Activated T-helper 1 cell treated with anti-CD3 and anti-CD28 coated beads, Interleukin-12 subunit alpha, Interleukin-12 subunit beta, Interleukin-2, Interleukin-4 antibody, amounts not matched to agents 30 ng/mL and 10 ng/mL and 1 ng/mL, durations not matched to agents 14 hours and 24 hours and 36 hours (primary cell): ENCODE data around the gene CHST14. TPM values are rescaled to one million over a fixed set of nuclear protein-coding genes. Genes with fewer than 3 reads are reported as not detected.

Source experiments
- DNase-seq: peaks from one replicate; pipeline ENCODE4 v3.0.0; 2021; ENCODE audit warnings: low spot score
- H3K27ac Mint-ChIP-seq: one replicate; pipeline ENCODE4 v1.8.0; 2021; ENCODE audit warnings: mild to moderate bottlenecking, mixed read lengths
- H3K27me3 Mint-ChIP-seq: one replicate; pipeline ENCODE4 v1.8.0; 2022; ENCODE audit warnings: mild to moderate bottlenecking, moderate library complexity, mixed read lengths; ENCODE audit not compliant: insufficient read depth
- H3K36me3 Mint-ChIP-seq: one replicate; pipeline ENCODE4 v1.8.0; 2021; ENCODE audit warnings: low read depth, mixed read lengths
- H3K4me1 Mint-ChIP-seq: one replicate; pipeline ENCODE4 v1.8.0; 2021; ENCODE audit warnings: low read depth, mixed read lengths
- H3K4me3 Mint-ChIP-seq: one replicate; pipeline ENCODE4 v1.8.0; 2021; ENCODE audit warnings: mild to moderate bottlenecking, moderate library complexity, mixed read lengths
- H3K9me3 Mint-ChIP-seq: one replicate; pipeline ENCODE4 v1.8.0; 2021; ENCODE audit warnings: mixed read lengths
- intact Hi-C: fragments of 100-400 bp; cut with micrococcal nuclease; formaldehyde crosslinking; loops from one replicate; pipeline ENCODE4 v1.15.1; 2024
- total RNA-seq: library from RNA; stranded (reverse); gene quantifications from 2 replicates; pipeline ENCODE4 v1.2.3, GENCODE V29; 2022

The CHST14 gene
- total RNA-seq, 1 donor from 2014 or later = 9.7 TPM

- Mint-ChIP-seq H3K9me3 (no peaks in the 10 kb centered on the region), H3K4me1 (peaks cover 7% of the 10 kb centered on the region), H3K27me3 (peaks cover 57% of the 10 kb centered on the region), H3K4me3 (peak overlapping the region; percentile 56), H3K36me3 (no peaks in the 10 kb centered on the region), H3K27ac (no peak overlapping the region)
- no peak for DNase-seq
- intact Hi-C loops = no loop called here
These were observed 33.7 kb upstream of the CHST14 start for GRCh38 chr15:40436892-40437751.

GRCh38 chr15:40437752-40438687 lies 32.8 kb upstream of the CHST14 start:
- no peak for DNase-seq
- Mint-ChIP-seq H3K4me3 (no peak overlapping the region), H3K36me3 (peaks cover 5% of the 10 kb centered on the region), H3K27ac (no peak overlapping the region), H3K9me3 (no peaks in the 10 kb centered on the region), H3K27me3 (peaks cover 65% of the 10 kb centered on the region), H3K4me1 (peaks cover 15% of the 10 kb centered on the region)
- intact Hi-C loops = no loop called here

GRCh38 chr15:40438712-40439111 lies 32.1 kb upstream of the CHST14 start:
- no peak for DNase-seq
- H3K36me3 Mint-ChIP-seq = peaks cover 8% of the 10 kb centered on the region
- H3K9me3 Mint-ChIP-seq = no peaks in the 10 kb centered on the region
- no peak overlapping the region for H3K4me3 Mint-ChIP-seq
- peaks cover 66% of the 10 kb centered on the region for H3K27me3 Mint-ChIP-seq
- H3K27ac Mint-ChIP-seq = no peak overlapping the region
- peaks cover 22% of the 10 kb centered on the region for H3K4me1 Mint-ChIP-seq
- intact Hi-C loops = no loop called here

GRCh38 chr15:40439461-40439959 lies 31.3 kb upstream of the CHST14 start:
- Mint-ChIP-seq H3K27me3 (peaks cover 67% of the 10 kb centered on the region), H3K4me1 (peaks cover 26% of the 10 kb centered on the region), H3K4me3 (peak overlapping the region; percentile 95), H3K9me3 (no peaks in the 10 kb centered on the region), H3K36me3 (peaks cover 11% of the 10 kb centered on the region), H3K27ac (peak overlapping the region; percentile 87)
- intact Hi-C loops = no loop called here
- DNase-seq = no peak

DNA sequence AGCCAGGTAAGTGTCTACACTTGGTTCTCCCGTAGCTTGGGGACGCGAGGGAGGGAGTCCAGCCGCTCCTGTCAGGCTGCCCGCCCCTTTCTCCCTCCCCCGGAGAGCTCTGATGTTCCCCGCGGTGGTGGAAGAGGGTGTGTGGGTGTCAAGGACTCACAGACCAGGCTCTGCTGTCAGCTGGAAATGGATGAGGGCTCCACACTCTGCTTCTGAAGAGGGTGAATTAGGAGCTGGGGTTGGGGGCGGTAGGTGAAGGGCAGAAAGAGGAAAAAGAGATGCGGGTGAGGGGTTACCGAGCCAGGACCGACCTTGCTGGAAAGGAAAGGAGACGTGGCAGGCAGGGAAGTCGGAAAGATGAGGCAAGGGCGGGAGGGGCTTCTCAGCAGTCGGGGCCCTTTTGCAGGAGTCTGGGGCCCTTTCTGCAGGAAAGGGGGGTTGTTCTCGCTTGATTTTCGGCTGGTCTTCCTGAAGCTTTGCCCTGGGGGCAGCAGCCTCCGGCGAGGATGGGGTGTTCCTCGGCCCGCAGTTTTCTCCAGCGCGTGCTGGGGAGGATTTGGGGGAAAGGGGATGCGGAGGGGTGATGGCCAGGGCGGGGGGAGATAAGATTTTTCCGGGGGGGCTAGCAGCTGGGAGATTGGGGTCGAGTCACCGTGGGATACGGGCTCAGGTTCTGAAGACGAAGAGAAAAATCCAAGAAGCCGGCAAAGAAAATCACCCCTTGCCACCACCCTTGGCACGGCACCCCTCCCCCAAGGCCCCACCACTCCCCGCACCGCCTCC lies 30.6 kb upstream of the CHST14 start:
- Mint-ChIP-seq H3K4me3 (peak overlapping the region; percentile 95), H3K36me3 (peaks cover 11% of the 10 kb centered on the region), H3K27ac (peak overlapping the region; percentile 87), H3K9me3 (no peaks in the 10 kb centered on the region), H3K27me3 (peaks cover 60% of the 10 kb centered on the region), H3K4me1 (peaks cover 26% of the 10 kb centered on the region)
- intact Hi-C loops = loop anchor here (1.0 to 5.0 kb wide), 7 partner anchors 35 to 333 kb away; partner anchors contain the start of genes BMF, BUB1B, CCDC32 and IVD
- peak; percentile 18 for DNase-seq

- peak within 1 kb of the TSS; percentile 95 for H3K4me3 Mint-ChIP-seq
- peaks cover 11% of the 10 kb centered on the region for H3K36me3 Mint-ChIP-seq
- intact Hi-C loops = loop anchor here (1.0 to 5.0 kb wide), 7 partner anchors 36 to 334 kb away; partner anchors contain the start of genes BMF, BUB1B, CCDC32 and IVD
- peaks cover 53% of the 10 kb centered on the region for H3K27me3 Mint-ChIP-seq
- peaks cover 26% of the 10 kb centered on the region for H3K4me1 Mint-ChIP-seq
- H3K27ac Mint-ChIP-seq = peak within 1 kb of the TSS; percentile 87
- H3K9me3 Mint-ChIP-seq = no peaks in the 10 kb centered on the region
- peak; percentile 96 for DNase-seq
These were observed 29.8 kb upstream of the CHST14 start, which contains the start of gene BAHD1 for GRCh38 chr15:40440743-40441564. Gene BAHD1 (plus strand): TSS chr15:40440953. CDS start chr15:40458465, 17,512 bp downstream.

- Mint-ChIP-seq H3K36me3 (peaks cover 11% of the 10 kb centered on the region), H3K4me3 (peak overlapping the region; percentile 87), H3K9me3 (no peaks in the 10 kb centered on the region), H3K4me1 (peaks cover 26% of the 10 kb centered on the region), H3K27ac (peak overlapping the region; percentile 72), H3K27me3 (peaks cover 48% of the 10 kb centered on the region)
- no peak for DNase-seq
- intact Hi-C loops = loop anchor here (1.0 to 5.0 kb wide), 7 partner anchors 28 to 335 kb away; partner anchors contain the start of genes BMF, BUB1B, CCDC32 and CHST14
These were observed 28.9 kb upstream of the CHST14 start for GRCh38 chr15:40441565-40442531.

GRCh38 chr15:40443255-40443654 lies 27.5 kb upstream of the CHST14 start:
- no peaks in the 10 kb centered on the region for H3K9me3 Mint-ChIP-seq
- H3K27ac Mint-ChIP-seq = no peak overlapping the region
- peaks cover 26% of the 10 kb centered on the region for H3K4me1 Mint-ChIP-seq
- H3K4me3 Mint-ChIP-seq = peak overlapping the region; percentile 84
- intact Hi-C loops = loop anchor here (5.0 kb wide), 2 partner anchors 149 to 336 kb away; partner anchors contain the start of genes BMF and KNL1
- H3K36me3 Mint-ChIP-seq = peaks cover 11% of the 10 kb centered on the region
- H3K27me3 Mint-ChIP-seq = peaks cover 34% of the 10 kb centered on the region
- no peak for DNase-seq

DNA sequence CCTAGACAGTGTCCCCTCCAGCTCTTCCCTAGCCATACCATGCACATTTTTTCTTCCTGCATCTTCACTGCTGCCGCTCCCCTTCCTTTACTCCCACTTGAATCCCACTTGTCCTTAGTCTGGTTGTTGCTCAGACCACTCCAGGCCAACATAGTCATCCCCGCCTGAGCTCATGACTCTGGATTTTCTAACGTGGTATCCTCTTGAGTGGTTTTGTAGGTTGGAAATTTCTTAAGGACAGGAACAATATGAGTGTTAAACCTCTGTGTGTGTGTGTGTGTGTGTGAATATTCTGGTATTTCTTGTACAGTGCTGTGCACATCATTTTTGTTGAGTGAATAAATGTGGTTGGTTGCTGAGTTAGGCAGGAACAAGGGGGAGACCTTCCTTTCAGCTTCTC lies 26.9 kb upstream of the CHST14 start:
- Mint-ChIP-seq H3K27me3 (peaks cover 28% of the 10 kb centered on the region), H3K4me1 (peaks cover 26% of the 10 kb centered on the region), H3K9me3 (no peaks in the 10 kb centered on the region), H3K27ac (no peak overlapping the region), H3K4me3 (peak overlapping the region; percentile 52), H3K36me3 (peaks cover 11% of the 10 kb centered on the region)
- intact Hi-C loops = loop anchor here (5.0 kb wide), 2 partner anchors 148 to 337 kb away; partner anchors contain the start of genes BMF and KNL1
- no peak for DNase-seq

DNA sequence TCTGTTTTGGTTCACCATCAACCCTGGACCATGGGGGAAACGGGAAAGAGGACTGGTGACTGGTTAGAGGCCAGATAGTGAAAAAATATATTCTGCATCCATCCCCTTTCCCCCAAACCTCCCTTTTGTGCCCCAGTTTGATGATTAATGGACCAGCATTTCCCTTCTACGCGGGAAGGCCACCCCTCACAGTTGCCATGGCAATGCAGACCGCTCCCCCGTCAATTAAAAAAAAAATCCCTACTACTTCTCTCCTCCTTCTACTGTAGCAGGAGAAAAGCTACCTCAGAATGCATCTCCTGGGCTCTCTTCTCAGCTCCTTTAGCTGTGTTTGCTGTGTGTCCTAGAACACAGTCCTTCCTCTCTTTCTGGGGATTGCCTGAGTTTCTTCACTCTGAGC lies 26.0 kb upstream of the CHST14 start:
- intact Hi-C loops = loop anchor here (5.0 kb wide), 2 partner anchors 148 to 337 kb away; partner anchors contain the start of genes BMF and KNL1
- Mint-ChIP-seq H3K4me3 (no peak overlapping the region), H3K27ac (no peak overlapping the region), H3K9me3 (no peaks in the 10 kb centered on the region), H3K36me3 (peaks cover 14% of the 10 kb centered on the region), H3K4me1 (peaks cover 25% of the 10 kb centered on the region), H3K27me3 (peaks cover 19% of the 10 kb centered on the region)
- DNase-seq = no peak
